ENCODE data around the gene CYP2C19.
"Not testable (repeated sequence)": the region's sequence is repeated elsewhere in the genome, so short reads cannot be mapped to it uniquely, and the experiment has no call there.

The CYP2C19 gene

DNA sequence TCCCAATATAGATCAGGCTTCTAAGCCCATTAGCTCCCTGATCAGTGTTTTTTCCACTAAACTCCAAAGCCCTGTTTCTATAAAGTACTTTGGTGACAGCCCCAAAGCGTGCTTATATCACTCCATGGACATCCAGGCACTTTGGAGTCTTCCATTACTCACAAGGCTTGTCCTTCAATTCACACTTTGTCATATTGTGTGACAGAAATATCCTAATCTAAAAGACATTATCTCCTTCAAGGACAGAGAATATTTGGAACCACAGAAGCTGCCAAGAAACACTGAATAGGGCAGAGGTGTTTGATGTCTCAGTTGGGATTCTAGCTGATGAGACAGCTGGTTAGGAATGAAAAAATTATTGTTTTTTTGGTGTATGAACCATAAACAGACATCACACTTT is 18.4 kb downstream of the CYP2C19 start:
- Histone ChIP-seq H3K4me3 (ENCODE audit: insufficient read depth, low read depth, low read length, poor library complexity, severe bottlenecking) (no peak overlapping the region), H3K36me3 (ENCODE audit: control insufficient read depth, insufficient read depth, low read length) (no peaks in the 10 kb centered on the region), H3K4me1 (ENCODE audit: control insufficient read depth, insufficient read depth, low read length, poor library complexity, severe bottlenecking) (no peaks in the 10 kb centered on the region), H3K27me3 (replicated peaks; ENCODE audit: control insufficient read depth, insufficient read depth, low read length, poor library complexity, severe bottlenecking) (no peaks in the 10 kb centered on the region), H3K9me3 (ENCODE audit: control insufficient read depth, low read length) (no peaks in the 10 kb centered on the region), H3K27ac (ENCODE audit: insufficient read depth, low read length, poor library complexity, severe bottlenecking) (no peak overlapping the region)
- DNase-seq = no peak

DNA sequence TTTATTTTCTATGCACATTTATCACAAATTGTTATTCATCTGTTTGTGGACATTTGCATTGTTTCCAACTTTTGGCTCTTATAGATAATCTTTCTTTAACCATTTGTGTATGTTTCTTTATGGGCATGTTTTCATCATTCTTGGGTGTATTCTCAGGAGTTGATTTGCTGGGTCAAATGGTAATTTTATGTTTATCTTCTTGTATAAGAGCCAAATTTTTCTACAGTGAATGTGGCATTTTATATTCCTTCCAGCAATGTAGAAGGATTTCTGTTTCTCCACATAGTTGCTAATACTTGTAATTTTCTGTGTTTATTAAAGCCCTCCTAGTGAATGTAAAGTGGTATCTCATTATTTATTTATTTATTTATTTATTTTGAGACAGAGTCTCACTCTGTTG is 21.8 kb downstream of the CYP2C19 start:
- no peaks in the 10 kb centered on the region for H3K4me1 ChIP-seq (ENCODE audit: control insufficient read depth, insufficient read depth, low read length, poor library complexity, severe bottlenecking)
- no peaks in the 10 kb centered on the region for H3K36me3 ChIP-seq (ENCODE audit: control insufficient read depth, insufficient read depth, low read length)
- no peaks in the 10 kb centered on the region for H3K27me3 ChIP-seq (replicated peaks; ENCODE audit: control insufficient read depth, insufficient read depth, low read length, poor library complexity, severe bottlenecking)
- no peaks in the 10 kb centered on the region for H3K9me3 ChIP-seq (ENCODE audit: control insufficient read depth, low read length)
- no peak for DNase-seq
- no peak overlapping the region for H3K4me3 ChIP-seq (ENCODE audit: insufficient read depth, low read depth, low read length, poor library complexity, severe bottlenecking)
- no peak overlapping the region for H3K27ac ChIP-seq (ENCODE audit: insufficient read depth, low read length, poor library complexity, severe bottlenecking)

DNA sequence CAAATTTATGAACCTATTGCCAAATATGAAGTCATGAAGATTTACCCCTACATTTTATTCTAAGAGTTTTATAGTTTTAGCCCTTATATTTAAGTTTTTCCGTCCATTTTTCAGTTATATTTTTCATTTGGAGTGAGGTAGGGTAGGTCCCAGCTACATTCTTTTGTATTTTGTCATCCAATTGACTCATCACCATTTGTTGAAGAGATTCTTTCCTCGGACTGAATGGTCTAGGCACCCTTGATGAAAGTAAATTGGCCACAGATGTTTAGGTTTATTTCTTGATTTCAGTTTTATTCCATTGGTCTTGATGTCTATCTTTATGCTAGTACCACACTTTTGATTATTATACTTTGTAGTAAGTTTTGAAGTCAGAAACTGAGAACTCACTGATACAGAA is 22.7 kb downstream of the CYP2C19 start:
- H3K4me3 ChIP-seq (ENCODE audit: insufficient read depth, low read depth, low read length, poor library complexity, severe bottlenecking) = no peak overlapping the region
- no peaks in the 10 kb centered on the region for H3K4me1 ChIP-seq (ENCODE audit: control insufficient read depth, insufficient read depth, low read length, poor library complexity, severe bottlenecking)
- no peaks in the 10 kb centered on the region for H3K36me3 ChIP-seq (ENCODE audit: control insufficient read depth, insufficient read depth, low read length)
- no peak for DNase-seq
- no peaks in the 10 kb centered on the region for H3K9me3 ChIP-seq (ENCODE audit: control insufficient read depth, low read length)
- no peak overlapping the region for H3K27ac ChIP-seq (ENCODE audit: insufficient read depth, low read length, poor library complexity, severe bottlenecking)
- no peaks in the 10 kb centered on the region for H3K27me3 ChIP-seq (replicated peaks; ENCODE audit: control insufficient read depth, insufficient read depth, low read length, poor library complexity, severe bottlenecking)

DNA sequence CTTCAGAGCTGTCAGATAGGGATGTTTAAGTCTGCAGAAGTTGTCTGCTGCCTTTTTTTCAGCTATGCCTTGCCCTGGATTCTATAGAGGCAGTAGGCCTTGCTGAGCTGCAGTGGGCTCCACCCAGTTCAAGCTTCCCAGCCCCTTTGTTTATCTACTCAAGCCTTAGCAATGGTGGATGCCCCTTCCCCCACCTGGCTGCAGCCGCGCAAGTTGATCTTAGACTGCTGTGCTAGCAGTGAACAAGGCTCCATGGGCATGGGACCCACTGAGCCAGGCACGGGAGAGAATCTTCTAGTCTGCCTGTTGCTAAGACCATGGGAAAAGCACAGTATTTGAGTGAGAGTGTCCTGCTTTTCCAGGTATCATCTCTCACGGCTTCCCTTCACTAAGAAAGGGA is 38.1 kb downstream of the CYP2C19 start:
- H3K9me3 ChIP-seq (ENCODE audit: control insufficient read depth, low read length); H3K4me3 ChIP-seq (ENCODE audit: insufficient read depth, low read depth, low read length, poor library complexity, severe bottlenecking); DNase-seq; H3K4me1 ChIP-seq (ENCODE audit: control insufficient read depth, insufficient read depth, low read length, poor library complexity, severe bottlenecking); H3K36me3 ChIP-seq (ENCODE audit: control insufficient read depth, insufficient read depth, low read length); H3K27ac ChIP-seq (ENCODE audit: insufficient read depth, low read length, poor library complexity, severe bottlenecking); H3K27me3 ChIP-seq (replicated peaks; ENCODE audit: control insufficient read depth, insufficient read depth, low read length, poor library complexity, severe bottlenecking): not testable (repeated sequence)

DNA sequence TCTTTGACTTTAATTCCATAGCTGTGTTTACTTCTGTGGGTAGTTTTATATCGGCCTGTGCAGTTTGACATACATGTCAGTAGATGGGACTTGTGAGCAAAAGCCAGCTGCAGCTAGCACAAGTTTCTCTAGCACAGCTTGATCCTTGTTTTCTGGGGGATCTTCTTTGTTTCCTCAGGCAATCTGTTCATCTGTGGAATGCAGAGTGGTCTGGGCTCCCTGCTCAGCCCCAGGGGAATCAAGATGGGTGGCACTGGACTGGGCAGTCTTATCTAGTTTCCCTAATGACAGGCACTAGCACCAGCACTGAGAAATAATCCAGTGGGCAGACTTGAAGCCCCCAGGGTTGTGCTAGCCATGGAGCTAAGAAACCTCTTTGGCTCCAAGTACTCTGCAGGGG is 40.8 kb downstream of the CYP2C19 start:
- DNase-seq = no peak

DNA sequence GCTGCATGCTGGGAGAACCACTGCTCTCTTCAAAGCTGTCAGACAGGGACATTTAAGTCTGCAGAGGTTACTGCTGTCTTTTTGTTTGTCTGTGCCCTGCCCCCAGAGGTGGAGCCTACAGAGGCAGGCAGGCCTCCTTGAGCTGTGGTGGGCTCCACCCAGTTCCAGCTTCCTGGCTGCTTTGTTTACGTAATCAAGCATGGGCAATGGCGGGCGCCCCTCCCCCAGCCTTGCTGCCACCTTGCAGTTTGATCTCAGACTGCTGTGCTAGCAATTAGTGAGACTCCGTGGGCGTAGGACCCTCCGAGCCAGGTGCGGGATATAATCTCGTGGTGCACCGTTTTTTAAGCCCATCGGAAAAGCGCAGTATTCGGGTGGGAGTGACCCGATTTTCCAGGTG is 67.5 kb downstream of the CYP2C19 start:
- not testable (repeated sequence) for H3K4me3 ChIP-seq (ENCODE audit: insufficient read depth, low read depth, low read length, poor library complexity, severe bottlenecking); H3K27me3 ChIP-seq (replicated peaks; ENCODE audit: control insufficient read depth, insufficient read depth, low read length, poor library complexity, severe bottlenecking); H3K36me3 ChIP-seq (ENCODE audit: control insufficient read depth, insufficient read depth, low read length); H3K9me3 ChIP-seq (ENCODE audit: control insufficient read depth, low read length); H3K4me1 ChIP-seq (ENCODE audit: control insufficient read depth, insufficient read depth, low read length, poor library complexity, severe bottlenecking); DNase-seq; H3K27ac ChIP-seq (ENCODE audit: insufficient read depth, low read length, poor library complexity, severe bottlenecking)

More for the DNA sequence above, 40.8 kb downstream of the CYP2C19 start:
- H3K9me3 ChIP-seq (ENCODE audit: control insufficient read depth, low read length) = no peaks in the 10 kb centered on the region
- H3K27me3 ChIP-seq (replicated peaks; ENCODE audit: control insufficient read depth, insufficient read depth, low read length, poor library complexity, severe bottlenecking) = no peaks in the 10 kb centered on the region
- H3K27ac ChIP-seq (ENCODE audit: insufficient read depth, low read length, poor library complexity, severe bottlenecking) = no peak overlapping the region
- no peak overlapping the region for H3K4me3 ChIP-seq (ENCODE audit: insufficient read depth, low read depth, low read length, poor library complexity, severe bottlenecking)
- no peaks in the 10 kb centered on the region for H3K4me1 ChIP-seq (ENCODE audit: control insufficient read depth, insufficient read depth, low read length, poor library complexity, severe bottlenecking)
- no peaks in the 10 kb centered on the region for H3K36me3 ChIP-seq (ENCODE audit: control insufficient read depth, insufficient read depth, low read length)

DNA sequence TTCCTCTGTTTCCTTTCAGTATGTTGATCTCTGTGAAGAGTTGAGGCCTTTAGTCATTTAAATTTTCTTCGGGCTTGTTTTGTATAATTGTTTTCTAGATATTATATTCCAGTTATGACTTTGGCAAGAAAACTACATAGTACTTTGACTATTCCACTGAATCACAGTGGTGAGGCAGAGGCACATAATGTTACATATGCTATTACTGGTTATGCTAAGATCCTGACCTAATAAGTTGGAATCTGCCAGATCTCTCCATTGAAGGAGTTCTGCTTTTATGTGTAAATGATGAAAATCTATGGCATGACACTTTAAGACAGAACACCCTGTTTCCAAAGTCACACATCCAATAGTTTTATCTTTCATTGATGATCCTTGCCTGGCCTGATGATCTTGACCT is 83.7 kb downstream of the CYP2C19 start:
- Histone ChIP-seq H3K27ac (ENCODE audit: insufficient read depth, low read length, poor library complexity, severe bottlenecking) (no peak overlapping the region), H3K36me3 (ENCODE audit: control insufficient read depth, insufficient read depth, low read length) (no peaks in the 10 kb centered on the region), H3K9me3 (ENCODE audit: control insufficient read depth, low read length) (no peaks in the 10 kb centered on the region), H3K4me1 (ENCODE audit: control insufficient read depth, insufficient read depth, low read length, poor library complexity, severe bottlenecking) (no peaks in the 10 kb centered on the region), H3K4me3 (ENCODE audit: insufficient read depth, low read depth, low read length, poor library complexity, severe bottlenecking) (no peak overlapping the region), H3K27me3 (replicated peaks; ENCODE audit: control insufficient read depth, insufficient read depth, low read length, poor library complexity, severe bottlenecking) (no peaks in the 10 kb centered on the region)
- no peak for DNase-seq

DNA sequence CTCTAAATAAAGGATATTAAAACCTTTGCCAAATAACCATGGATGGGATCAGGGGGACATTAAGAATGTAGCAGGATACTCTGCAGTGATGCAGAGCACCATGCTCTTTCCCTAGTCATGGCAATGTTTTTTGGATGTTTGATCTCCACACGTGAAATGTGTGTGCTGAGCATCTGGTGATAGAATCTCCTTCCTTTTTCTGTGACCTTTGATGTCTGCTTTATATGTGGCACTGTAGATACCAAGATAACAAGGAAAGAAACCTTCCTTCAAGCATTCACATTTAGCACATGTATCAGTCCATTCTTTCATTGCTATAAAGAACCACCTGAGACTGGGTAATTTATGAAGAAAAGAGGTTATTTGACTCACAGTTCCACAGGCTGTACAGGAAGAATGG is 88.3 kb downstream of the CYP2C19 start:
- no peak for DNase-seq
- Histone ChIP-seq H3K27ac (ENCODE audit: insufficient read depth, low read length, poor library complexity, severe bottlenecking) (no peak overlapping the region), H3K9me3 (ENCODE audit: control insufficient read depth, low read length) (no peaks in the 10 kb centered on the region), H3K27me3 (replicated peaks; ENCODE audit: control insufficient read depth, insufficient read depth, low read length, poor library complexity, severe bottlenecking) (no peaks in the 10 kb centered on the region), H3K4me3 (ENCODE audit: insufficient read depth, low read depth, low read length, poor library complexity, severe bottlenecking) (no peak overlapping the region), H3K36me3 (ENCODE audit: control insufficient read depth, insufficient read depth, low read length) (no peaks in the 10 kb centered on the region), H3K4me1 (ENCODE audit: control insufficient read depth, insufficient read depth, low read length, poor library complexity, severe bottlenecking) (no peaks in the 10 kb centered on the region)

DNA sequence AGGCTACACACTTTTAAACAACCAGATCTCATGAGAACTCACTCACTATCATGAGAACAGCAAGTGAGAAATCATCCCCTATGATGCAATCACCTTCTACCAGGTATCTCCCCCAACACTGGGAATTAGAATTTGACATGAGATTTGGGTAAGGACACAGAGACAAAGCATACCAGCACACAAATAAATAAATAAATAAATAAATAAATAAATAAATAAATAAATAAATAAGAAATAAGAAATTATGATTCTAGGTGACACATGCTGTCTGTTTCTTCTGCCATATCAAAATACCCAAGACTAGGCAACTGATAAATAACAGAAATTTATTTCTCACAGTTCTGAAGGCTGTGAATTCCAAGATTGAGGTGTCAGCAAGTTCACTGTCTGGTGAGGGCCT is 88.8 kb downstream of the CYP2C19 start:
- no peaks in the 10 kb centered on the region for H3K27me3 ChIP-seq (replicated peaks; ENCODE audit: control insufficient read depth, insufficient read depth, low read length, poor library complexity, severe bottlenecking)
- no peak overlapping the region for H3K27ac ChIP-seq (ENCODE audit: insufficient read depth, low read length, poor library complexity, severe bottlenecking)
- no peaks in the 10 kb centered on the region for H3K9me3 ChIP-seq (ENCODE audit: control insufficient read depth, low read length)
- no peaks in the 10 kb centered on the region for H3K4me1 ChIP-seq (ENCODE audit: control insufficient read depth, insufficient read depth, low read length, poor library complexity, severe bottlenecking)
- H3K4me3 ChIP-seq (ENCODE audit: insufficient read depth, low read depth, low read length, poor library complexity, severe bottlenecking) = no peak overlapping the region
- no peak for DNase-seq
- H3K36me3 ChIP-seq (ENCODE audit: control insufficient read depth, insufficient read depth, low read length) = no peaks in the 10 kb centered on the region

DNA sequence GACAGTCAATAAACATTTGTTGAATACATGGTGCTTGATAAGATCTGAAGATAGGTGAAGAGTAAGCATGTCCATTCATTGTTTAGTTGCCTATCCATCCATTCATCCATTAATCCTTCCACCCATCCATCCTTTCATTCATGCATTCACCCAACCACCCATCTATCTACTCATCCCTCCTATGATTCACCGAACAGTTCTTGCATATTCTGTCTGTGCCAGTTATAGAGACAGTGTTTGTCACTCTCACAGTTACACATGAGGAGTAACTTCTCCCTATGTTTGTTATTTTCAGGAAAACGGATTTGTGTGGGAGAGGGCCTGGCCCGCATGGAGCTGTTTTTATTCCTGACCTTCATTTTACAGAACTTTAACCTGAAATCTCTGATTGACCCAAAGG is 90.0 kb downstream of the CYP2C19 start:
- no peaks in the 10 kb centered on the region for H3K4me1 ChIP-seq (ENCODE audit: control insufficient read depth, insufficient read depth, low read length, poor library complexity, severe bottlenecking)
- DNase-seq = no peak
- H3K4me3 ChIP-seq (ENCODE audit: insufficient read depth, low read depth, low read length, poor library complexity, severe bottlenecking) = no peak overlapping the region
- H3K9me3 ChIP-seq (ENCODE audit: control insufficient read depth, low read length) = no peaks in the 10 kb centered on the region
- H3K36me3 ChIP-seq (ENCODE audit: control insufficient read depth, insufficient read depth, low read length) = no peaks in the 10 kb centered on the region
- H3K27me3 ChIP-seq (replicated peaks; ENCODE audit: control insufficient read depth, insufficient read depth, low read length, poor library complexity, severe bottlenecking) = no peaks in the 10 kb centered on the region
- no peak overlapping the region for H3K27ac ChIP-seq (ENCODE audit: insufficient read depth, low read length, poor library complexity, severe bottlenecking)

DNA sequence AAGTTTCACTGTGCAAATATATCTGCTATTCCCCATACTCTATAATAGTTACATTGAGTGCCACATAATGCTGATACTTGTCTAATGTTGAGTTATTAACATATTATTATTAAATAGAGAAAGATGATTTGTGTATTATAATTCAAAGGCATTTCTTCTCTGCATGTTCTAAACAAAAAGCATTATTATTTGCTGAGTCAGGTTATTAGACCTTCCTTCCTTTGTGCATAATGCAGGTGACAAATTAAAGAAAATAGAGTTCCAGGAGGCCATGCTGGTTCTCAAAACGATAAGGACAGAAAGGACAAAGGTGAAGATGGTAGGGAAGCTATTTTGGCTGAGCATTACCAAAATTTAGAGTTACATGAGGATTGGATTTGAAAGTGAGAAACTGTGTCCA is 90.6 kb downstream of the CYP2C19 start:
- H3K27ac ChIP-seq (ENCODE audit: insufficient read depth, low read length, poor library complexity, severe bottlenecking) = no peak overlapping the region
- H3K27me3 ChIP-seq (replicated peaks; ENCODE audit: control insufficient read depth, insufficient read depth, low read length, poor library complexity, severe bottlenecking) = no peaks in the 10 kb centered on the region
- no peaks in the 10 kb centered on the region for H3K36me3 ChIP-seq (ENCODE audit: control insufficient read depth, insufficient read depth, low read length)
- H3K4me3 ChIP-seq (ENCODE audit: insufficient read depth, low read depth, low read length, poor library complexity, severe bottlenecking) = no peak overlapping the region
- no peaks in the 10 kb centered on the region for H3K4me1 ChIP-seq (ENCODE audit: control insufficient read depth, insufficient read depth, low read length, poor library complexity, severe bottlenecking)
- DNase-seq = no peak
- no peaks in the 10 kb centered on the region for H3K9me3 ChIP-seq (ENCODE audit: control insufficient read depth, low read length)
